WI38 (cell line): ENCODE measurements around the gene CARHSP1.
"Not testable (repeated sequence)": the region's sequence is repeated elsewhere in the genome, so short reads cannot be mapped to it uniquely, and the experiment has no call there.

ENCODE experiments used
- H3K4me3 ChIP-seq: 2 replicates; pipeline ENCODE4 v1.5.1; 2011; ENCODE audit warnings: low read depth, mild to moderate bottlenecking, control low read depth, low read length
- TF ChIP-seq, protein P1 (sequence below): IDR thresholded peaks from 2 replicates; pipeline ENCODE4 v1.5.1; 2012; ENCODE audit warnings: low read depth, mild to moderate bottlenecking, control low read depth, low read length

The CARHSP1 gene

DNA sequence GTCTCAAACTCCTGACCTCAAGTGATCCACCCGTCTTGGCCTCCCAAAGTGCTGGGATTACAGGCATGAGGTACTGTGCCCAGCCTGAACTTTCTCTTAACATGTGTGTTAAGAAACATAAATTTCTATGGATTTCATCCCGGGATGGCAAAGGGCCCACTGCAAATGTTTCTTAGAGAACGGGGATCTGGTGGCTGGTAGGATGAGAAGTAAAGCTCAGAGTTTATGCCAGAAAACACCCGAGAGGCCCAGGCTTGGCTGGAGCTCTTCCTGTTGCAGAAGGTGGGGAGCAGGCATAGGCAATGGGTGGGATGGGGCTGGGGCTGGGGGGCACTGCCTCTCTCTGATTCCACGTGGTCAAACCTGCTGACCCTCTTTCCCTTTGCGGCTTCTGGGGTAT lies 5.6 kb upstream of the CARHSP1 start:
- TF ChIP-seq, protein P1, sequence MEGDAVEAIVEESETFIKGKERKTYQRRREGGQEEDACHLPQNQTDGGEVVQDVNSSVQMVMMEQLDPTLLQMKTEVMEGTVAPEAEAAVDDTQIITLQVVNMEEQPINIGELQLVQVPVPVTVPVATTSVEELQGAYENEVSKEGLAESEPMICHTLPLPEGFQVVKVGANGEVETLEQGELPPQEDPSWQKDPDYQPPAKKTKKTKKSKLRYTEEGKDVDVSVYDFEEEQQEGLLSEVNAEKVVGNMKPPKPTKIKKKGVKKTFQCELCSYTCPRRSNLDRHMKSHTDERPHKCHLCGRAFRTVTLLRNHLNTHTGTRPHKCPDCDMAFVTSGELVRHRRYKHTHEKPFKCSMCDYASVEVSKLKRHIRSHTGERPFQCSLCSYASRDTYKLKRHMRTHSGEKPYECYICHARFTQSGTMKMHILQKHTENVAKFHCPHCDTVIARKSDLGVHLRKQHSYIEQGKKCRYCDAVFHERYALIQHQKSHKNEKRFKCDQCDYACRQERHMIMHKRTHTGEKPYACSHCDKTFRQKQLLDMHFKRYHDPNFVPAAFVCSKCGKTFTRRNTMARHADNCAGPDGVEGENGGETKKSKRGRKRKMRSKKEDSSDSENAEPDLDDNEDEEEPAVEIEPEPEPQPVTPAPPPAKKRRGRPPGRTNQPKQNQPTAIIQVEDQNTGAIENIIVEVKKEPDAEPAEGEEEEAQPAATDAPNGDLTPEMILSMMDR = no peak
- H3K4me3 ChIP-seq = no peak overlapping the region

DNA sequence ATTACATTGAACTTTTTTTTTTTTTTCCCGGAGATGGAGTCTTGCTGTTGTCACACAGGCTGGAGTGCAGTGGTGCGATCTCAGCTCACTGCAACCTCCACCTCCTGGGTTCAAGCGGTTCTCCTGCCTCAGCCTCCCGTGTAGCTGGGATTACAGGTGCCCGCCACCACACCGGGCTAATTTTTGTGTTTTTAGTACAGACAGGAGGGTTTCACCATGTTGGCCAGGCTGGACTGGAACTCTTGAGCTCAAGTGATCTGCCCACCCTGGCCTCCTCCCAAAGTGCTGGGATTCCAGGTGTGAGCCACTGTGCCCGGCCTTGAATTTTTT lies 5.0 kb upstream of the CARHSP1 start:
- H3K4me3 ChIP-seq = not testable (repeated sequence)

- TF ChIP-seq, protein P1 = no peak
- H3K4me3 ChIP-seq = no peak overlapping the region
These were observed 4.4 kb upstream of the CARHSP1 start for GRCh38 chr16:8872967-8873865.

GRCh38 chr16:8872071-8872470 lies 3.3 kb upstream of the CARHSP1 start:
- TF ChIP-seq, protein P1 = no peak

GRCh38 chr16:8869988-8870241 lies 1.1 kb upstream of the CARHSP1 start:
- not testable (repeated sequence) for H3K4me3 ChIP-seq

More at GRCh38 chr16:8872071-8872470, 3.3 kb upstream of the CARHSP1 start:
- no peak overlapping the region for H3K4me3 ChIP-seq

- peak overlapping the region; percentile 55 for H3K4me3 ChIP-seq
- TF ChIP-seq, protein P1 = no peak
These were observed 594 bp upstream of the CARHSP1 start for GRCh38 chr16:8869212-8869987.

DNA sequence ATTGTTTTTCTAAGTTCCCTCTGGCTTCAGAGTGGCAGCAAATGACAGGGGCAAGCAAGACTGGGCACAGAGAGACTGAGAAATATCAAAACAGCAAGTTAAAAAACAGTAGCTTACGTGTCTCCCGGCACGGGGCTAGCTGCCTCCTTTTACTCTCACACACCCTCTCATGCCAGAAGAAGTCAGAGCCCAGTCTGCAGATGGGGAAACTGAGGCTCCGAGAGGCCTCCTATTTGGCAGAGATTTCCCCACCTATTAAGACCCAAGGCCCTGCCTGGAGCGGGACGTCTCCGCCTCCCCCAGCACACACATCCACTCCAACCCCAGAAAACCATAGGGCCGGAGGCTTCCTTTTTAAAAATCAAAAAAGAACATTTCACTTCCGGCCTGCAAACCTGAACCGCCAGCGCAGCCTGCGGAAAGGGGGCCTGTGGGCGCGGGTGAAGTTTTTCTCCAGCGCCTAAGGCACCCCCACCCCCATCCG lies 832 bp downstream of the CARHSP1 start:
- TF ChIP-seq, protein P1 = no peak
- peak overlapping the region; percentile 86 for H3K4me3 ChIP-seq

DNA sequence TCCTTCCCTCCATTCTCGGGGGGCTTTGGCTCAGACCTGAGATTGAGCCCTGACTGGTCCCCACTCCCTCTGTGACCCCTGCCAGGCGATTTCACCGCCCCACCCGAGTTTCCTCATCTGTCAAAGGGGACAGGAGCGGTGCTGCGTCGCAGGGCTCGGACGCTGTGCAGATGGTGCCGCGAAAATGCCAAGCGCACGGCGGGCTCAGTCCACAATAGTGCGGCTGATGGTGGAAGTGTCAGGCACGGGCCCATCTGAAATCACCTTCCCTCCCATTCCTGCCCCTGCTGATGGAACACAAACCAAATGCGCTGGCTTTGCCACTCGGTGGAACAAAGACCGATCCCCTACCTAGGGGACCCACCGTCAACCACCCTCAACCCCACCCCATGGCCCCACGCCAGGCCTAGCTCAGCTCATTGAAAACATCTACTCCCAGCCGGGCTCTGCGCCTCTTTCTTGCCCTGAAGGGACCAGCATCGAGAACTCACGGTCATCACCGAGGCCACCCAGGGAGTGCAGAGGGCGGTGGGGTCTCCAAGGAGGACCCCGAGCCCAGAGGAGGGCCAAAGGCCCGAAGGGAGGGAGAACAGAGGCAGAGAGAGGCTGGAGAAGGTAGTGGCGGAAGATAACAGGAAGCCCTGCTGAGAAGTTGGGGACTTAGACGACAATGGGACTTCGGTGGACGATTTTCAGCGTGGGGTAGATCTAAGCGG lies 1.4 kb downstream of the CARHSP1 start:
- TF ChIP-seq, protein P1 = no peak
- H3K4me3 ChIP-seq = peak overlapping the region; percentile 86
